Stimulated activated CD8-positive, alpha-beta memory T cell treated with anti-CD3 and anti-CD28 coated beads, Interleukin-12 subunit alpha, Interleukin-12 subunit beta, amount 100 ng/mL, for 4 hours (primary cell): ENCODE results near the gene UNKL.

Experiments used
- DNase-seq: peaks from one replicate; pipeline ENCODE4 v3.0.0-alpha.2; 2020; ENCODE audit warnings: low read depth

The UNKL gene, protein sequence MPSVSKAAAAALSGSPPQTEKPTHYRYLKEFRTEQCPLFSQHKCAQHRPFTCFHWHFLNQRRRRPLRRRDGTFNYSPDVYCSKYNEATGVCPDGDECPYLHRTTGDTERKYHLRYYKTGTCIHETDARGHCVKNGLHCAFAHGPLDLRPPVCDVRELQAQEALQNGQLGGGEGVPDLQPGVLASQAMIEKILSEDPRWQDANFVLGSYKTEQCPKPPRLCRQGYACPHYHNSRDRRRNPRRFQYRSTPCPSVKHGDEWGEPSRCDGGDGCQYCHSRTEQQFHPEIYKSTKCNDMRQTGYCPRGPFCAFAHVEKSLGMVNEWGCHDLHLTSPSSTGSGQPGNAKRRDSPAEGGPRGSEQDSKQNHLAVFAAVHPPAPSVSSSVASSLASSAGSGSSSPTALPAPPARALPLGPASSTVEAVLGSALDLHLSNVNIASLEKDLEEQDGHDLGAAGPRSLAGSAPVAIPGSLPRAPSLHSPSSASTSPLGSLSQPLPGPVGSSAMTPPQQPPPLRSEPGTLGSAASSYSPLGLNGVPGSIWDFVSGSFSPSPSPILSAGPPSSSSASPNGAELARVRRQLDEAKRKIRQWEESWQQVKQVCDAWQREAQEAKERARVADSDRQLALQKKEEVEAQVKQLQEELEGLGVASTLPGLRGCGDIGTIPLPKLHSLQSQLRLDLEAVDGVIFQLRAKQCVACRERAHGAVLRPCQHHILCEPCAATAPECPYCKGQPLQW

DNA sequence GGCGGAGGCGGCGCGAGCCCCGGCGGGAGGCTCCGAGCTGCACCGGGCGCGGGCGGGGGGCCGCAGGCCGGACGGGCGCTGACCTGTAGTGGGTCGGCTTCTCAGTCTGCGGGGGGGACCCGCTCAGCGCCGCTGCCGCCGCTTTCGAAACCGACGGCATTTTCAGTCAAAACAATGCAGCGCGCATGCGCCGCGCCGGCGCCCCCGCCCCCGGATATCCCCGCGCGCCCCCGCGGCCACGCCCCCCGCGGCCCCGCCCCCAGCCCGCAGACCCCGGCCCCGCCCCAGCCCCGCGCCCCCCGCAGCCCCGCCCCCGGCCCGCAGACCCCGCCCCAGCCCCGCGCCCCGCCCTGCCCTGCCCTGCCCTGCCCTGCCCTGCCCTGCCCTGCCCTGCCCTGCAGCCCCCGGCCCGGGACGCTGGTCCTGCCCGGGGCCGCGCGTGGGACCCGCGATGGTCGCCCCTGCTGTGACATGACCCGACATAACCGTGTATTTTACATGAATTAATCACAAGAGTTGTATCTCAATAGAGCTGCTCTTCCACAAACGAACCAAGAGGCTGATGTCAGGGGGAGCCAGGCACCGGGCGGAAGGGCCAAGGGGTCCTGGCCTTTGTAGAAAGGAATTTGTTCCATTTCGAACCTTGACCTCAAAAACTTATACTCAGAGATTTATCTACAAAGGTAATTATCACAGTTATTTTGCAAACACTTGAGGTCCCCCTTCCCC lies at the start of gene UNKL:
Gene UNKL (minus strand): TSS at position 173 of the 729 bp plus-strand sequence. CDS start 13 bp downstream, at position 160.
- DNase-seq, result peak; percentile 70

DNA sequence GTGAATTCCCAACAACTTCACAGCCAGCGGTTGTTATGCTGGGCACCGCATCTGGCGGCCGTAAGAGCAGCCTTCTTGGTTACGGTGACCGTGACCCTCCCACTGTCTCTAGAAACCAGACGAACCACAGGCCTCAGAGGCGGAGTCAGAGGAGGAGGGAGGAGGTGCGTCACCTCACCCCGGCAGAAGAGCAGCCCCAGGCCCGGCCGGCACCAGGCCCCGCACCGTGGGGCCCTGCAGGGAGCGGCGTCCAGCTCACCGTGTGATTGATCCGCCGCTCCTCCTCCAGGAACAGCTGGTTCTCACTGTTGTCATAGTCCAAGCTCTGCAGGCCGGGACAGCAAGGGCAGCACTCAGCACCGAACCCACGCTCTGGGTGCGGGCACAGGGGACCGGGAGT lies 46.6 kb upstream of the UNKL start:
- DNase-seq, result no peak

DNA sequence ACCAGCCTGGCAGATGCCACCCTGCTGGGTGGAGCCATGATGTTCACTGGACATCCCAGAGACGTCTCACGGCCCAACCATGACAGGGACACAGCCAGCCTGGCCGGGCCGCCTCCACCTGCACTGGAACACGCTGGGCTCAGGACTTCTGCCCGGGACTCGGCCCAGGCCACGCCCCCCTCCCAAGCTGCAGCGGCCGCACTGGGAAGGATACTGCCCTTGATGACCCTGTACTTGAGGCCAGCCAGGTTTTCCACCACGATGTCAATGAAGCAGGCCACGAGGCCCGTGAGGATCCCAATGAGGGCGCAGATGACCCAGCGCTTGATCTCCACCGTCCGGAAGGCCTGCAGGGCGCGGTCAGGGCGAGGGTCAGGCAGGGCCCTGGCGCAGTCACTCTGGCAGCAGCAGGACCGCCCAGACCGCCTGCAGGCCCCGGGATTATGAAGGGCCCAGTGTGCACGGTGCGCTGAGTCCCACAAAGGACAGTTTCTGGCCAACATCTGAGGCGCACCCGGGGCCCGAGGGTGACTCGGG lies 46.2 kb upstream of the UNKL start:
- DNase-seq, result no peak

DNA sequence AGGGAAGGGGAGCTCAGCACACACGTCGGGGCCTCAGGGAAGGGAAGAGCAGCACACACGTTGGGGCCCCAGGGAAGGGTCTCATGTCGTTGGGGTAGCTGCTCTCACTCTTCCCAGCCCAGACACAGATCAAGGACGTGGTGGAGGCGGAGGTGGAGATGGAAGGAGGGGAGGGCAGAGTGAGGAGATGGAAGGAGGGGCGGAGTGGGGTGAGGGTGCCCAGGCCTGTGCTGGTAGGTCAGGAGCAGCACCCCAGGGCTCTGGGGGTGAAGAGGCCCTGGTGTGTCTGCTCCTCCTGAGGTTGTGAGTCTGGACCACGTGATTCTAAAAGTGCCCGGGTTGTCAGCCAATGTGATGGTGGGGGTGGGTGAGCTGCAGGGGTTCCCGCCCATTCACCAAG lies 45.5 kb upstream of the UNKL start:
- DNase-seq, result no peak

DNA sequence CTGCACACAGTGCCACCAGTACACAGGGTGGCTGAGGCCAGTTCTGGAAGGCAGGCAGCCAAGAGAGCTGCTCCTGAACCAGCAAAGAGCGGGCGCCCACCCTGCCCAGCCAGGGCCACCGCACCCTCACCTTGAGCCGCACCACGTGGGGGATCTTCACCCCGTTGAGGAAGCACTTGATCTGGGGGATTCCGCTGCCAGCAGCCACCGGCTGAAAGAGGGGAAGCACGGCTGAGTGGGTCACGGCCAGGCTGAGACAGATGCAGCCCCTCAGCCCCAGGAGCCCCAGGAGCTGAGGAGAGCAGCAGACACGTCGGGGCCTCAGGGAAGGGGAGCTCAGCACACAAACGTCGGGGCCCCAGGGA lies 44.5 kb upstream of the UNKL start:
- DNase-seq, result no peak

DNA sequence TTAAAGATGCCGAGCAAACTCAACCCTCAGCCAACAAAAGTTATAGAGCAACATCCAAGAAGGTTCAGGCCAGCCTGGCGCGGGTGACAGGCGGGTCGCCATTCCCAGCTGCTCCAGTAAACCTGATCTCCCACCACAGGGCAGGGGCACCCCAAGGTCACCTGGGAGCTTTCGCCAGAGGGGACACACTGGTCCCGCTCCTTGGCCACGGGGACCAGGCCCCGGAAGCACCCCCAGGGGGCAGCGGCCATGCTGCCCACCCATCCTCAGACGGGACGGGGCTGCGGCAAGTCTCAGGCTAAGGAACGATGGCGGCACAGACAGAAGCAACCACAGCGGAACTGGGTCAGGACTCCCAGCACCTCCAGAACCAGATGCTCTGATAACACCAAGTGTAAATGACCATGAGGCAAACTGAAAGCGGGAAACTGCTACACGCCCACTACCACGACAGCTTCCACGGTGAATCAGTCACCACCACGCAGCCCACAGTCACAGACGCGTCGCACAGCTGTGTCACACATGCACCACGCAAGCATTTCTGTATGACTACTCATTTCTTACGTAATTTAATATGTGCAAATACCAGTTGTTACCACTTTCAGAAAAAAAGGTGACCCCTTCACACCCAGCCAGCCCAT lies 44.0 kb upstream of the UNKL start:
- DNase-seq, result no peak

DNA sequence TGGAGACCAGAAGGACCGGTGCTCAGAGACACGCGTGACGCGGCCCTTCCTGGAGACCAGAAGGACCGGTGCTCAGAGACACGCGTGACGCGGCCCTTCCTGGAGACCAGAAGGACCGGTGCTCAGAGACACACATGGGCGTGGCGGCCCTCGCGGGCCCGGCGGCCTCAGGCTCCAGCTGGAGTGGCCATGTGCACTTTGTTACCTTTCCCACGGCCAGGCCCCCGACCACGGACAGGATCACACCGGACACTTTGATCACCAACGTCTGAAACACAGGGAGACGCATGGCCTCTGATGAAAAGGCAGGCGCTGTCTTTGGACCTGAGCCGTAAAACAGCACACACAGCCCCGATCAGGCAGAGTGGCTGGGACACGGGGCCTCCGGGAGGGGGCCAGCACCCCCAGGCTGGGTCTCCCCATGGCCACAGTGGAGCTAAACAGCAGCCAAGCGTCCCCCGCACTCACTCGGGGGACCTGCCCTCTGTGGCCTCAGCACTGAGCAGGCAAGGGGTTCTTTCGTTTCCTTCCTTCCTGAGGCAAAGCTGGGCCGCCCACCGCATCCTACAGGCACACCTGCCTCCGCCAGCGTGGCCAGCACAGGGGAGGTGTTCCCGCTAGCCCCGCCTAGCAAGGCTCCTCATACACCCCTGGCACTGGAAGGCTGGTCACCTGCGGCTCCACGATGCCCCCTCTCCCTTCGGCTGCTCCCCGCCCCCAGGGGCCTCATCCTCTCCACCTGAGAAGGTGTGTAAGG lies 43.2 kb upstream of the UNKL start:
- DNase-seq, result no peak

DNA sequence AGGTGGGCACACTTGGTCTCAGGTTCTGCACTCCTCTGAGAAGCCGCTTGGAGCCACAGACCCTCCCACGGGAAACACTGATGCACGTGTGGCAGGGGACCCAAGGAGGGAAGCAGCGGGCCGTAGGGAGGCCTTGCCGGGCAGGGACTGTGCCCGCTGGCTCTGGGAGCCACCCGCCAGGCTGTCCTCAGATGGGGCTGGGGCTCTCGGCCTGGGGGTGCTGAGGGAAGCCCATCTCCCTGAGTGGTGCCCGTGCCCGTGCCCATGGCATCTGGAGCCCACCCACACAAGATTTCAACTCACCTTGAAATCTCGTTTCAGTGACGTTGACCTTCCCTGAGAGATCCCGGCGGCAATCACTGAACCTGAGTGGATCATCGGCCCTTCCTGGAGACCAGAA lies 42.4 kb upstream of the UNKL start:
- no peak for DNase-seq

DNA sequence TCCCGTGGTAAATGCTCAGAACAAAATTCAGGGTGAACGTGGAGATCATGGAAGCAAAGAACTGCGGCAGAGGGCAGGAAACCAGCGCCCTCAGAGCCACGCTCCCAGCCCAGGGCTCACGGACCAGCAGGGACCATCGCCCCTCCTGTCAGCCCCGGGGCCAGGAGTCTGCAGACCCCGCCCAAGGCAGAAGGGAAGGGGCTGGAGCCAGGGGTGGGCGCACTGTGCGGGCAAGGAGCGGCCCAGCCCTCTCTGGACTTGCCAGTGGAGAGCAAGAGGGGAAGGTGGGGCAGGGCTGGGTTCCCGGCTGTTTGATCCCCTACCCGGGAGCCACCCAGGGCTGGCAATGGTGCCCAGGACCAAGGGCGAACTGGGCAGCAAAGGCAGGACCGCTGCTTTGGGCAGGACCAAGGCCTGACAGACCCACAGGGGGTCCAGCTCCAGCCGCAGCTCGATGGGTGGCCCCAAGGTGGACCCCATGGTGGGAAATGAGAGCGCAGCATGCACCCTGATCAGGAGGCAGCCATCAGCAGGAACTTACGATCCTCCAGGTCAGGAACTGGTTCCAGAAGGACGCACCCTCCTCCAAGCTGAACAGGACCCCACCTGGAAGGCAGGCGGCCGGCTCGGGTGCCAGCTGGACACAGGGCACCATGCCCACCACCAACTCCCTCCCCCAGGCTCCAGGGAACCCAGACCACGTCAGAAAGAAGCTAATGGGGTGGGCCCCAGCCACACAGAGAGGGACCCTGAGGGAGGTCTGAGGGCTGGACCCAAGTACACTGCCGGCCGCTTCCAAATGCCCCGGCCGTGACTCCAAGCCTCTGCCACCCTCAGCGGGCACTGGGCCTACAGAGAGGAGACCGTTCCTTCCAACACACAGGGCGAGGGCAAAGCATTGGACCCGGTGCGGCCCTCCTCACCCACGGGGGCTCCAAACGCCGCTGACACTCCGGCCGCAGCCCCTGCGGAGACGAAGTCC lies 41.0 kb upstream of the UNKL start:
- no peak for DNase-seq

DNA sequence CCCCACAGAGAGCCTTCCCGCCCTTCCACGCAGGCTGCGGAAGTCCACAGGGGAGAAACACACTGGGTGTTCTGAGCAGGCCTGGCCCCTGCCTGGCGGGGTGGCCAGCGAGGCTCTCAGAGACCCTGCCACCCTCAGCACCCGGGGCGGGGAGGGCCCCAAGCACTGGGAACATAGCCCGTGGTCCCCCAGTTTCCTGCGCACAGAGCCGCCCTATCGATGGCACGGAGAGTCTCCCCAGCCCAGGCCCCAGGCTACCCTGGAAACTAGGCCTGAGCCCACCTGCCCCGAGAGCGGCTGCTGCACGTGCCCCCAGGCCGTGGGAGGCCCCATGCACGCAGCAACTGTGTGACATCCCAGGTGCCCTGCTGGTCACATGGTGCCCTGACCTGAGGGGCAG lies 40.1 kb upstream of the UNKL start:
- no peak for DNase-seq

DNA sequence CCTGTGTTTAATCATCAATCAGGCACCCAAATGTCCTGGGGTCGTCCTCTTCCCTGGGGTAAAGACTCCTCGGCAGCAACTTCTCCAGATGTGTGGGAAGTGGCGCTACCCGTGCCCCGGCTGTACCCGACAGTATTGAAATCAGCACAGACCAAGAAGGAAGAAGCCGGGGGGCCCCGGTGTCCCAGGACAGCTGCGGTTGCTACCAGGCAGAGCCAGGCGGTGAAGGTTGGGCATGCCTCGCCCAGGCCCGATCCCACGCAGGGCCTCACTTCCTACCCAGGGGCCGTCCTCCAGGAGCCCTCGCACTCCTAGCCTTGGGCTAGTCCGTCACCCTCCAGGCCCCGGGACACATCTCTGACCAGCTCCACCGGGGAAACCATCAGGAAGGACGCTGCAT lies 38.8 kb upstream of the UNKL start:
- no peak for DNase-seq

DNA sequence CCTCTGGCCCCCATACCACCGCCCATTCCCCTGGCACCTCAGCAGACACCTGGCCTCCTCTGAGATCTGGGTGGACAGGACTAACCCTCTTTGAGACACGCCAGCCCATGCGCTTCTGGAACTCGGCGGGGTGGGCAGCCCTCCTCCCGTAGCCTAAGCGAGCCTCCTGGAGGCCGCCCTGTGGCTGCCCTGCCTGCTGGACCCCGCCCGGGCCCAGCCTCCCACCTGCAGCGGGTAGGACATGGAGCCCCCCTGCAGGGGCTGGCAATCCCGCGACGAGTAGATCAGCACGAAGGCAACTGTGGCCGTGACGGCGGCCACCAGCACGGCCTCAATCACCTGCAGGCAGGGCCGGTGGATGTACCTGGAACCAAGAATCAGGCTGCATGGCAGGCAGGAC lies 38.0 kb upstream of the UNKL start:
- DNase-seq, result no peak

DNA sequence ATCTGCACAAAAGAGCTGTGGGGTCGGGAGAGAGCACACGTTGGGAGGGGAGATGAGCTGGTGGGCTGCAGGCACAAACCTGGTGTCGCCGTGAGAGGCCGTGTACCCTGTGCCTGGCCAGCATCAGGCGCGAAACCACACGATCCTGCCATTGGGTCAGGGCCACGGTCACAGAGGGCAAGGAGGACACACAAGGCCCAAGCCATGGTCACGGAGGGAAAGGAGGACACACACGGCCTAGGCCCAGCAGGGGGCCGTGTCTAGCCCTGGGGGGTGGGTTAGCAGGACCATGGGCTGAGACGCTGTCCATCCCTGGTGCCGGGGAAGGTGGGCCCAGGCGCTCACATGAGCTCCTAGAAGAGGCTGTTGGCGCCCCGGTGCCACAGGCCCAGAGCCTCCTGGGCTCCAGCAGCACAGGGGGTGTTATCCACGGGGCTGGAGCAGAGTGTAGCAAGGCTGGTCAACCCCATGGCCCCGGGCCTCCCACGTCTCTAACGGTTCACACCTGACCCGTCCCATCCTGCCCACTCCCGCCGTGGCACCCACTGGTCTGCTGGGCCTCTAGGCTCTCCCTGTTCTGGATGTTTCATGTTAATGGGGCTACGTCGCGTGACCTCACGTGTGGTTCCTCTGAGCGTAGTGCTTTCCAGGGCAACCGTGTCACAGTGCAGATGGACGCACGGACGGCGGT lies 37.3 kb upstream of the UNKL start:
- DNase-seq, result no peak

DNA sequence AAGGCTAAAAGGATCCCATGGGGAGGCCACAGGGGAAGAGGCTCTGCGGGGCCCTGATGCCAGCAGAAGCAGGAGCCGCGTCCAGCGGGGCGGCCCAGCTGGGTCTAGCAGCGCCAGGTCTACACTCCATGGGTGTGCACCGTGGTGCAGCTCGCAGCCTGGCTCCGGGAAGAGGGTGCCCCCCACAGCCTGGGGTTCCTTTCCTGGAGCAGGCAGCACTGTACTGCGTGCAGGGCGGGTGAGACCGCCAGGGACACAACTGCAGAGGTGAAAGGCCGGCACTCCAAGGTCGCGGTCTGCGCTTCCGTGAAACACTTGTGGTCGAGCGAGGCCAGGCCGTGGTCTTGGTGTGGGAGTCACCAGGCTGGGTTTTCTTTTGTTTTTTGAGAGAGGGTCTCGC lies 36.3 kb upstream of the UNKL start:
- no peak for DNase-seq

DNA sequence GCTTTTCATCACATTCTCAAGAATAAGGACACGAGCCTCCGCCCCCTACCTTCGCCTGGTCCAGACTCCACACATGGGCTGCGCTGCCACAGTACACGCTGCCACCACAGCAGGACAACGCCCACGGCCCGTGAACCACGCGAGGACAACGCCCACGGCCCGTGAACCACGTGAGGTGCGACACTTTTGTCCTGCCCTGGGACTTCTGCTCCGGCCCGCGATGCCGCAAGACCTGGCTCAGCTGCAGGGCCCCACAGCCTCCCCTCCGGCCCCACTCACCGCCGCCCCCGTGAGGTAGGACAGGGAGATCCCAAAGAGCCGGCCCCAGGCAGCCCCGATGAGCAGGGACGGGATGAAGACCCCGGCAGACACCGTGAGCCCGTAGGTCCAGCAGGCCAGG lies 35.7 kb upstream of the UNKL start:
- no peak for DNase-seq

DNA sequence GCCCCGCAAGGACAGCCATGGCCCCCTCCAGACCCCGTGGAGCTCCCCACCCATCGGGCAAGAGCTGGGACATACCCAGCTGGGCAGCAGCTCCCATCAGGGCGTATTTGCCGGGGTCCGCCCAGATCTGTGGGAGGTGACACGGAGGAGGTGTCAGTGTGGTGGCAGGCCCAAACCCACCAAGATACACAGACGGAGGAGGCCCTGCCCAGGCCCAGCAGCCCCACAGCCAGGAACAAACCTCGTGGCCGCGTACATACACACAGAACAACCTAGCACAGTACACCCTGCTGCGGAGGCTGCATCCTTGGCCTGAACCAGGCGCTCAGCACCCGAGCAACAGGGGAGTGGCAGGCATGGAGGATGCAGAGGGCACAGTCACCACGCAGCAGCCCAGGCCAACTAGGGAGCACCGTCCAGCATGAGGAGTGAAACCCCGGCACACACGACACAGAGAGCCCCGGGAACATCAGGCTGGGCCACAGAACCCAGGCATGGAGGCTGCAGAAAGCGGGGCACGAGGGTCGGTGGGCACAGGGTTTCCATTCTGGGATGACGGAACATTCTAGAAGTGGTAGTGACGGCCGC lies 34.8 kb upstream of the UNKL start:
- DNase-seq, result no peak

DNA sequence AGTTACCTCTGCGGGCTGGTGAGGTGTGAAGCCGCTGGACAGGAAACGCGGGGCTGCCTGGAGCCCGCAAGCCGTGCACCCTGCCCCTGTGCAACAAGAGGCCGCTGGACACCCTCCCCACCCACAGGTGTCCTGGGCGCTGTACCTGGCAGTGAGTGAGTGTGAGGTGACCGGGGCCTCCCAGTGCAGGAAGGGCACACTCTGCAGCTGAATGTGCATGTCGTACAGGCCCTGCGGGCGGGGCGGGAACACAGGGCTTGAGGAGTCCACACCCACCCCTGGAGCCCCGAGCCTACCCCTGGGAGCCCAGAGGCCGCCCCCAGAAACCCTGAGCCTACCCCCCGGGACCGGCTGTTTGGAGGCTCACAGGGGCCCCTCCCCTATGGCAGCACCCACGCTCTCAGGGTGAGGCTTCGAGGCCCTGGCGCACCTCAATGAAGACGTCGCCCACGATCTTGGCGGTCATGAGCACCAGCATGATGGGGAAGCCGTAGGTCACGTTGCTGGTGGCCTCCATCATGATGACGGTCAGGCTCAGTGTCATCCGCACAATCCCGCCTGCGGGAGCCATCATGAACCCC lies 34.1 kb upstream of the UNKL start:
- DNase-seq, result no peak

DNA sequence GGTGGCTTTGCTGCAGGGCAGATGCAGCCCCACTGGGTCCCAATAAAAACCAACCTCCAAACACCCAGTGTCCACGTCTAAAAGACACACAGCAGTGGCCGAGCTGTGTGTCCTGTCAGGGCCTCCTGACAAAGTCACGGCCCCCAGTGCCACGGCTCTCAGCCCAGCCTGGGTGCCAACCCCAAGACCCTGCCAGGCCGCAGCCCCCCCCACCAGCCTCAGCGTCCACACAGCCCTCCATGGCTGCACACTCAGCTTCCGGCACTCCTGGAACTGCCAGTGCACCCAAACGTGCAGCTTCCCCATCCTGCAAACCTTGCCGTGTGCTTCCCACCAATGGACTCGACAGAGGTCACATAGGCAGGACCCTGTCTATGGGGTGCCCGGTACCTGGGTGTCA lies 33.5 kb upstream of the UNKL start:
- no peak for DNase-seq
